ENCODE data around the gene REV3L.
"Not testable (repeated sequence)": the region's sequence is repeated elsewhere in the genome, so short reads cannot be mapped to it uniquely, and the experiment has no call there.

Gene REV3L

GRCh38 chr6:111492499-111492898 is 9.5 kb upstream of the REV3L start:
- no peak for DNase-seq (ENCODE audit: low read depth)

GRCh38 chr6:111490067-111490466 is 7.0 kb upstream of the REV3L start:
- no peak for DNase-seq (ENCODE audit: low read depth)

GRCh38 chr6:111487661-111488060 is 4.6 kb upstream of the REV3L start:
- DNase-seq (ENCODE audit: low read depth), result no peak

GRCh38 chr6:111486921-111487320 is 3.9 kb upstream of the REV3L start:
- no peak for DNase-seq (ENCODE audit: low read depth)

GRCh38 chr6:111486475-111486874 is 3.5 kb upstream of the REV3L start:
- DNase-seq (ENCODE audit: low read depth), result no peak

DNA sequence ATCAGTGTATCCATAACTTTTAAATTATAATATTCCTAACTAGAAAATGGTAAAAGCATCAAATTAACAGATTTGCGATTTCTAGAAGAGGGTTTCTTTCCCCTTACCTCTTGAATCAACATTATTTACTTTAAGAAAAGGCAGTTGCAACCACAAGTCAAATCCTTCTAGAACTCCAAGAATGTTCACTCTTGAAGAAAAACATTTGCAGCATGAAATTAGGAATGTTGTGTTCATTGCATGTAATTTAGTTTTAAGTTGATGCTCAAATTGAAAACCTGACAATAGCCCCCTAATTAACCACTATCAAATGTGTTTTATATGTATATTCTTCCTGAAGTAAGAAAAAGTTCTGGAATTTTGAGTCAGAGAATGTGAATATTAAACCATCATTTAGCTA is 2.3 kb upstream of the REV3L start:
- DNase-seq (ENCODE audit: low read depth), result no peak

- DNase-seq (ENCODE audit: low read depth), result no peak
These were observed 1.6 kb upstream of the REV3L start for GRCh38 chr6:111484633-111484930.

DNA sequence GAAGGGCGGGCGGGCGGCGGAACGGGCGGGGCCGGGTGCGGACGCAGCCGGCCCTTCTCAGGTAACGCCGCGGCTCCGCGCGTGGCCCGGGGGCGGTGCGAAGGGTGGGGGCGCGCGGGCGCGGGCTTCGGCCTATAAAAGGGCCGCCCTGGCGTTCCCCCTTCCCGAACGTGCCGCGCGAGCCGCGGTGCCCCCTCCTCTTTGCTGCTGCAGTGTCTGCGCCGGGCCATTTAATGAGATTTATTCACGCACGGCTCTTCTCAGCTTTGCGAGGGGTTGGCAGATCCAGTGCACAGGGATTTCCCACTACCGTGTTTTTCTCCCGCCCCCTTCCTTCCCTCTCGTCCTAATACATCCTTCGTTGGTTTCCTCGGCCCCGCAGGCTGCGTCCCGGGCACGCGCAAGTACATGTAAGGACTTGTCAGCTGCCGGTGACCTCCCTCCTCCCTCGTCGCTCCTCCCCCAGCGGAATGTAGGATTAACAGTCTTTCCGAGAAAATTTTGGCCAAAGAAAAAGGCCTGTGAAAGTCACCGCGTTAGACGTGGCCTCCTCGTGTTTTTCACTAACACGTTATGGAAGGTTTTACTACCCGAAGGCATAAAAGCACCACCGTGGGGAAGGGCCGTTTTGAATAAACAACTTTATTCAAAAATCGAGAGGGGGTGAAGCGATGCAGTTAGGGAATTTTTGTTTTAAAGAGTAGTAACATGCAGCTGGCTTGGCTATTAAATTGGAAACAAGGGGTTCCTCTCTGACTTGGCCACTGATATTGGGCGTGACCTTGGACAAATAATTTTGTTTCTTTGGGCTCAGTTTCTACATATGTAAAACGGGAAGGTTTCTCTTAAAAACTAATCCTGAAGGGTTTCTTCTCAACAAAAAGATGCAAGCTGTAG is 966 bp upstream of the REV3L start:
- peak; percentile 89 for DNase-seq (ENCODE audit: low read depth)

- peak; percentile 31 for DNase-seq (ENCODE audit: low read depth)
These were observed 645 bp downstream of the REV3L start for GRCh38 chr6:111482188-111482958.

DNA sequence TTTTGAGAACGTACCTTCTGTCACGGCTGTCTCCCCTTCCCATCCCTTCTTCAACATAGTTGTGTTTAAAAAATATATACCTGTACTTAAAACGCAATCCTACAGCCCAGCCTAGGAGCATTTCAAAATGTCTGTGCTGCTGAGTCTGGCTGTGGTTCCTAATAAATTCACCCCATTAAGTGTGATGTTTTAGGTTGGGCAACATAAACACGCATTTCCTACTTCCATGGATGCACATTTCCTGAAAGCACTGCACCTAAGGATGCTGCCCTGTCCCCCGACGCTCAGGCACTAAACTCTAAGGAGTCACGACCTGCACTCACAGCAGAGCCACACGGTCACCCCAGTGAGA is 1.2 kb downstream of the REV3L start:
- DNase-seq (ENCODE audit: low read depth), result no peak

DNA sequence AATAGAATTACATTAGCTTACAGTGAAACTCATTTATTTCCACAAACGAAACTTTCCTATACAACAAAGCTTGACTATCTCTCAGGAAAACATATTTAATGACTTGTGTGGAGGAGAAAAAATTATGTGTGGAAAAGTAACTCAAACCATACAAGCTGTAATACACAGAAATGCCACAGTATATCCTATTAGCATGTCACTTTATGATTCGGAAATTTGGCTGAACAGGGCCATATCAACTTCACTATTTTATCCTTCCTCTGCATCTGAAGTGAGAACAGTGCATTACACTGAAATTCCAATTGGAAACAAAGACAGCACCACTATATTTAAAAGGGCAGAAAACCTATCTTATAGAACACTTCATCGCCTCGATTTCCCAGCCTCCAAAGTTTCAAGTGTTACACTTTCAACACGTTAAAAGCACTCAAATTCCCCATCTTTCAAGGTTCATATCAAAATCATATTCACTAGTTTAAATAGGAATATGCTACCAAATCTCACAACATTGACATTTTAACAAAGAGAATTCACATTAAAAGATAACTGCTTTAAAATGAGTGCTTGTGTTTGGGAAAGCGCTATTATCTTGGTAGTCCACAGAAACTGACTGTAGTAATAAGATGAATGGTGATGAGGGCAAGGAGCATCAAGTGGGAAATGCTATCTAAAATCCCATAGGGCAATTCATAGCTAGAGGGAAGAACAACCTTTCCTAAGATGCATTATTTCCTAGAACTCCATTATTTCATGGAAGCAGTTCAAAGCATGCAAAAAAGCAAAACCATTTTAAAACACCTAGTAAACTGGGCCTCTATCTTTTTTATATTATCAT is 1.8 kb downstream of the REV3L start:
- no peak for DNase-seq (ENCODE audit: low read depth)

- no peak for DNase-seq (ENCODE audit: low read depth)
These were observed 4.3 kb downstream of the REV3L start for GRCh38 chr6:111478749-111479148.

DNA sequence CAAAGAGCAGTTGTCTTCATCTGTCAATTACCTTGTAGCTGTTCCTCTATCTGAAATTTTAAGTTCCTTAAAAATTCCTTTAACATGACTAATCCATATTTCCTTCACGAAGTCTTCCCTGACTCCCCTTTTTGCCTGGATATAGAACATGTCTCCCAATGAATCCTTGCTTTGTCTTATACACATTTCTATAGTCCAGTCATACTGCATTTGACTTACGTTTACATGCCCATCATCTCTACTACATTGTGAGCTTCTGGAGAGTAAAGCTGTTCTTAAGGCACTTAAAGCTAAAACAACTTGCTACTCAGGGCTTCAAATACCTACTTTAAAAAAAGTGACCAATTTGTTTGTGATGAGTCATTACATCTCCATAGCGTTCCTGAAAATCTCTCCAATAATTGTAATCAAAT is 4.9 kb downstream of the REV3L start:
- no peak for DNase-seq (ENCODE audit: low read depth)

DNA sequence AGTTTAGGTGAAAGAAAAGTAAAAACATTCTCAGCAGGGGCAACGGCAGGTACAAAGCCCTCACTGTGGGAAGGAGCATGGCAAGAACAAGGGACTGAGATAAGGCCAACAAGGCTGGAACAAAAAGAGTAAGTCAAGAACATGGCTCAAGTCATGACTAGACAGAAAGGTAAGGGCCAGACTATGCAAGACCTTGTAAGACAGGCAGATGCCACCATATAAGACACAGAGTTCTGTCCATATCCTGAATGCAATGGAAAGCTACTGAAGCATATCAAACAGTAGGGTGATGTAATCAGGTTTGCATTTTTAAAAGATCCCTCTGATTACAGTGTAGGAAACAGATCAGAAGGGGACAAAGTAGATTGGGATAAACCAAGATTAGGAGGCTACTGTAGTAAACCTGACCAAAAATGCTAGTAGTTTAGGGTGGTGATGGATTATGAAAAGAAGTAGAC is 5.5 kb downstream of the REV3L start:
- no peak for DNase-seq (ENCODE audit: low read depth)

- not testable (repeated sequence) for DNase-seq (ENCODE audit: low read depth)
These were observed 7.0 kb downstream of the REV3L start for GRCh38 chr6:111476061-111476460.

DNA sequence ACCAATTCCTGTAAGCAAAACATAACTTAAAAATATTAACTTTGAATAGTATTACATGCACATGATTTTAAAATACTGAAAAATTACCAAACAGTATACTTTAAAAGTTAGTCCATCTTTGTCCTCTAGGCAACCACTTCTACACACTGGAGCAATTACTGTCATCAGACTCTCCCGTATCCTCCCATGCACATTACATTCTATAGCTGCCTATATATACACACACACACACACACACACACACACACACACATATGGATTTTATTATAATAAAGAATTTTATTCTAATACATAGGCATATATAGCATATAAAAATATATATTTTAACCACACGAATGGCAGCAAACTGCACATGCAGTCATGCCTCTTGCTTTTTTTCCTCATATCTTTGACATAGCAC is 8.2 kb downstream of the REV3L start:
- DNase-seq (ENCODE audit: low read depth), result no peak

DNA sequence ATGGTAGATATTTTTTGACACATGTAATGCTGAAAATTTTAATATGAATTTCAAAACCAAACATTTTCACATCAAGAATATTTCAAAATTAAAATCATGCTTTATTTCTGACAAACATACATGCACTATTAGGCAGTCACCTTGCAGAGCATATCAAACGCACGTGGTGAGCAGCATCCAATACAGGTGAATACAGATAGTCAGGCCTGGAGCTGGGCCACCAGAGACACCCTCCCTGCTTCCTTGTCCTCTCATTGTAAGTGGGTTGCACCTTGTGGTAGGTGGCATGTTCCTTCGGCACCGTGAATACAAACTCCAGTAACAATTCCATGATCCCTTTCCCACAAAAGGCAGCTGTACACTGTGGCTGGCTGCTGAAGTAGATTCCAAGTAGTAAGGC is 8.9 kb downstream of the REV3L start:
- no peak for DNase-seq (ENCODE audit: low read depth)

DNA sequence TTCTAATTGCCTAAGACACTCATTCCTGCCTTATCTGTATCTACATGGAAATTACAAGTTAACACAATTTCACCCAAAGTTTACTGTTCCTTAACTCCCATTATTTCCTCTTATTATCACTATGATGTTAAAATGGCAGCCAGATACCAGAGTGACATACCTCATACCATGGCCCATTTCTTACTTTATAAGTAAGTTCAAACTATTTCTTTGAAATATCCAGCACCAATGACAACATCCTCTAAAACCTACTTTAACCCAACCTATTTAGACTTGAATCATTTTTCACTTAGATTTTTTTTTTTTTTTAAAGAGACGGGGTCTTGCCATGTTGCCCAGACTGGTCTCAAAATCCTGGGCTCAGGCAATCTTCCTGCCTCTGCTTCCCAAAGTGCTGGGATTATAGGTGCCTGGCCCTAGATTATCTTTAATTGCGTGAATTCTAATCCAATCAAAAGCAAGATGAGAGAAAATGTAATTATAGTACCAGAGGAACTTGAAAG is 10.0 kb downstream of the REV3L start:
- DNase-seq (ENCODE audit: low read depth), result no peak

DNA sequence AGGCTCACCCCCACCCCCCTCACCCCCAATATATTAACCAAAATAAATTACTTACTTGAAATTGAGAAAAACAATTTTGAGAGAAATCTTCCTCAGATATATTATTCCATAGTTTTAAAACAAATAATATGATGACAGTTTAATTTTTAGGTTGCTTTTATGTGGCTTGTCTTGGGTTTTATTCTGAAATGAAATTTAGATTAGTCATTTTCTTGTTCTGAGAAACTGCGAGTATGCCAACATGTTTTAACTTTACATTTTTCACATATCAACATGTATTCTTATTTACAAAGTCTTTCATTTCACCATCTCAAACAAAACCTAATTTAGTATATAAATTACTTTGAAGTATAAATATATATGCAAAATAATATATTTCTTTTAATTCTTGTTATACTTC is 11.1 kb downstream of the REV3L start:
- no peak for DNase-seq (ENCODE audit: low read depth)

DNA sequence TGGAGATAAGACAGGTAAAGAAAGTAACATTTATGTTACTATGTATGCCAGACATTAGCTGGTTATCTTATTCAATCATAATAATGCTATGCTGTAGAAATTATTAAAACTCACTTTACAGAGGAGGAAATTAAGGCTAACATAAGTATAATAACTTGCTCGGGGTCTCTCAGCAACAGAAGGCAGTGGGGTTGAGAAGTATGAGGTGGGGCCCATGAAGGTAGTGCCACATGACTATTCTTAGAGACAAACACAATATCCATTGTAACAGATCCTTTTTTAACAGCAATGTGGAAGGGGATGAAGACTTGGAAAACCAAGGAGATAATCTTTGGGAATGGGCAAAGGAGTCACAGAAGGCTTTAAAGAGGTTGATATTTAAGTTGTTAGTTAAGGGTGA is 11.5 kb downstream of the REV3L start:
- DNase-seq (ENCODE audit: low read depth), result no peak

GRCh38 chr6:111470991-111471390 is 12.0 kb downstream of the REV3L start:
- DNase-seq (ENCODE audit: low read depth), result no peak

DNA sequence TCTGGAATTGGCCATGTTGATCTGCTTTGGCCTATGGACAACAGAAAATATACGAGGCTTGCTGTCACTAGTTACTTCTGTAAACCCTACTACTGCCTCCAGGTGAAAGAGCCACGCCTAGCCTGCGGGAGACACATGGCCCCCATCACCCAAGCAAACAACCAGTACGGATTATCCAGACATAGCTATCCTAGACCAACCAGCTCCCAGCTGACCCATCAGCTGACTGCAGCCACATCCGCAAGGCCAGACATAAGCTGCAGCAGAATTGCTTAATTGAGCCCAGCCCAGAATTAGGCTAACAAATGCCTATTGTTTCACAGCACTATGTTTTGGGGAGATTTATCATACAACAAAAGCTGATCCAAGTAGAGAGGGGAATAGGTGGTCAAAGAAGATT is 13.5 kb downstream of the REV3L start:
- DNase-seq (ENCODE audit: low read depth), result no peak

Measured in activated T-cell treated with anti-CD3 and anti-CD28 coated beads for 48 hours (primary cell).